GM20000 (cell line): ENCODE measurements around the gene ELP4.

Source experiments
- DNase-seq: peaks from one replicate; pipeline ENCODE4 v3.0.0; 2012; ENCODE audit warnings: low spot score
- CTCF ChIP-seq: IDR thresholded peaks from 2 replicates; pipeline ENCODE4 v1.5.1; 2012; ENCODE audit warnings: mild to moderate bottlenecking, control low read depth; ENCODE audit errors: extremely low read depth, missing control alignments

The ELP4 gene

GRCh38 chr11:31786996-31787685 is 277.6 kb downstream of the ELP4 start:
- no peak for TF ChIP-seq CTCF
- no peak for DNase-seq

- DNase-seq = no peak
- no peak for TF ChIP-seq CTCF
Observed at GRCh38 chr11:31788085-31788484, 278.5 kb downstream of the ELP4 start.

GRCh38 chr11:31790649-31791048 is 281.1 kb downstream of the ELP4 start:
- no peak for TF ChIP-seq CTCF
- no peak for DNase-seq

- no peak for TF ChIP-seq CTCF
- DNase-seq = no peak
Observed at GRCh38 chr11:31792036-31792435, 282.5 kb downstream of the ELP4 start.

GRCh38 chr11:31792456-31792855 is 282.9 kb downstream of the ELP4 start:
- no peak for TF ChIP-seq CTCF
- DNase-seq = no peak

GRCh38 chr11:31793264-31793663 is 283.7 kb downstream of the ELP4 start:
- no peak for TF ChIP-seq CTCF
- no peak for DNase-seq

- TF ChIP-seq CTCF = no peak
- DNase-seq = no peak
Observed at GRCh38 chr11:31794548-31794947, 285.0 kb downstream of the ELP4 start.
